AG10803 (cell line): Measurements from ENCODE around the gene RAX2.
A peak's percentile ranks its signal among the peaks of the same experiment; 100 is the strongest.

ENCODE experiments used
- DNase-seq: peaks from one replicate; pipeline ENCODE4 v3.0.0; 2010; ENCODE audit warnings: low read depth
- H3K4me3 ChIP-seq: 2 replicates; pipeline ENCODE4 v1.5.1; 2011; ENCODE audit warnings: mild to moderate bottlenecking, low read length, control low read depth
- CTCF ChIP-seq: conservative IDR thresholded peaks from 2 replicates; pipeline ENCODE4 v1.5.1; 2011; ENCODE audit warnings: mild to moderate bottlenecking, low read length, control low read depth, inconsistent platforms

The RAX2 gene

GRCh38 chr19:3722443-3723109 lies 49.5 kb downstream of the RAX2 start:
- no peak for DNase-seq
- H3K4me3 ChIP-seq = no peak overlapping the region
- TF ChIP-seq CTCF = no peak

GRCh38 chr19:3721887-3722442 lies 50.1 kb downstream of the RAX2 start:
- DNase-seq = no peak
- no peak overlapping the region for H3K4me3 ChIP-seq

GRCh38 chr19:3721131-3721886 lies 50.7 kb downstream of the RAX2 start:
- TF ChIP-seq CTCF = no peak
- DNase-seq = peak; percentile 74
- no peak overlapping the region for H3K4me3 ChIP-seq

More at GRCh38 chr19:3721887-3722442, 50.1 kb downstream of the RAX2 start:
- TF ChIP-seq CTCF = no peak

- TF ChIP-seq CTCF = no peak
- no peak for DNase-seq
Measured at GRCh38 chr19:3720349-3720917, 51.6 kb downstream of the RAX2 start.

GRCh38 chr19:3719868-3720267 lies 52.2 kb downstream of the RAX2 start:
- H3K4me3 ChIP-seq = no peak overlapping the region
- no peak for TF ChIP-seq CTCF
- no peak for DNase-seq

More at GRCh38 chr19:3720349-3720917, 51.6 kb downstream of the RAX2 start:
- no peak overlapping the region for H3K4me3 ChIP-seq
